Spleen (tissue), 11 donors: ENCODE data around the gene DNAI7. TPM values are rescaled to one million over a fixed set of nuclear protein-coding genes. Genes with fewer than 3 reads are reported as not detected.

ENCODE experiments used
- DNase-seq: peaks from one replicate; pipeline ENCODE4 v3.0.0-alpha.2; 2020
- H3K27ac ChIP-seq, 8 donors: fragments of 200-600 bp; sonication (generic) in 7 of 8; 1 replicate in 4 of 8; 2 replicates in 4 of 8; pipeline versions ENCODE4 v1.5.0 to v1.8.0; 2016 to 2021; ENCODE audit warnings: inconsistent platforms in 4 of 8, mild to moderate bottlenecking in 4 of 8, moderate library complexity in 1 of 8
- H3K27me3 ChIP-seq, 7 donors: fragments of 200-600 bp; sonication (generic) in 6 of 7; replicated peaks in 1 of 7; 1 replicate in 4 of 7; 2 replicates in 3 of 7; pipeline versions ENCODE4 v1.5.0 to v1.8.0; 2016 to 2021; ENCODE audit warnings: inconsistent platforms in 3 of 7, mild to moderate bottlenecking in 1 of 7
- H3K36me3 ChIP-seq, 6 donors: fragments of 200-600 bp; sonication (generic) in 5 of 6; 1 replicate in 4 of 6; 2 replicates in 2 of 6; pipeline versions ENCODE4 v1.5.0 to v1.8.0; 2016 to 2021; ENCODE audit warnings: inconsistent platforms in 2 of 6
- H3K4me1 ChIP-seq, 6 donors: fragments of 200-600 bp; sonication (generic) in 5 of 6; 1 replicate in 3 of 6; 2 replicates in 3 of 6; pipeline versions ENCODE4 v1.5.0 to v1.8.0; 2016 to 2021; ENCODE audit warnings: inconsistent platforms in 3 of 6
- H3K4me3 ChIP-seq, 8 donors: fragments of 200-600 bp; sonication (generic) in 7 of 8; 1 replicate in 4 of 8; 2 replicates in 4 of 8; pipeline versions ENCODE4 v1.5.0 to v1.8.0; 2016 to 2021; ENCODE audit warnings: inconsistent platforms in 4 of 8, mild to moderate bottlenecking in 4 of 8, moderate library complexity in 2 of 8
- H3K9me3 ChIP-seq, 8 donors: fragments of 200-600 bp; sonication (generic) in 7 of 8; 1 replicate in 4 of 8; 2 replicates in 4 of 8; pipeline versions ENCODE4 v1.5.0 to v1.8.0; 2016 to 2021; ENCODE audit warnings: inconsistent platforms in 4 of 8
- POLR2A ChIP-seq, 3 donors: fragments of 450-650 bp; IDR thresholded peaks; one replicate each; pipeline ENCODE4 v1.5.1; 2017; ENCODE audit warnings: antibody characterized with exemption in 3 of 3, mild to moderate bottlenecking in 1 of 3
- POLR2AphosphoS5 ChIP-seq, 3 donors: sonication (generic); formaldehyde crosslinking; IDR thresholded peaks; one replicate each; pipeline ENCODE4 v1.5.1; 2017; ENCODE audit warnings: antibody characterized with exemption in 3 of 3
- WGBS, 5 donors: extraction: QIAGEN DNeasy Blood & Tissue Kit in 3 of 5; methylation state at CpG; one replicate each; pipeline versions ENCODE4 v1.1.5 to v1.1.7; 2013 to 2018; 5-methylcytosine and 5-hydroxymethylcytosine counted together
- intact Hi-C: fragments of 100-400 bp; cut with DNase I; formaldehyde crosslinking; loops from one replicate; pipeline ENCODE4 v1.15.0; 2023; ENCODE audit warnings: low total_unique reads
- polyA plus RNA-seq, 3 donors: library from polyadenylated mRNA; stranded (reverse); fragments of 200-250 nt; gene quantifications; one replicate each; pipeline ENCODE4 v1.2.1, GENCODE V29; 2013
- total RNA-seq, 7 donors: library from RNA; depleted of rRNA in 3 of 7; stranded (reverse); fragments of >200 nt in 3 of 7; fragmentation: NEBNext Ultra II Directional in 4 of 7; extraction: Animal tissue kit (Norgen Biotek cat#: 25700) in 4 of 7; gene quantifications; one replicate each; pipeline versions ENCODE4 v1.1.0 to v1.2.1, GENCODE V29; 2016 to 2021
- TF ChIP-seq, protein P1 (sequence below), 11 experiments: fragments of 200-600 bp in 7 of 11; fragments of 450-650 bp in 4 of 11; sonication (generic) in 4 of 11; IDR thresholded peaks in 8 of 11; conservative IDR thresholded peaks in 3 of 11; 1 replicate in 7 of 11; 2 replicates in 4 of 11; pipeline versions ENCODE4 v1.4.0 to v1.8.0; 2016 to 2021; ENCODE audit warnings: antibody characterized with exemption in 11 of 11, inconsistent platforms in 4 of 11, mild to moderate bottlenecking in 1 of 11
- donor health status: healthy with polysubstance abuse.
- donor health status: DM: no; HTN: no; CAD: no; lungs with moderate emphysema.
- donor health status: DM: no; HTN: no; CAD: no.
- donor health status: Bipolar disorder and iron deficiency.
- donor health status: healthy.
- donor health status: DM: no; HTN: no; CAD: no.
- donor health status: DM: yes; HTN: yes; CAD: no.

The DNAI7 gene
- total and polyA plus RNA-seq, 10 donors, result 0.03 to 0.28 (median 0.12) TPM; not detected in 6

DNA sequence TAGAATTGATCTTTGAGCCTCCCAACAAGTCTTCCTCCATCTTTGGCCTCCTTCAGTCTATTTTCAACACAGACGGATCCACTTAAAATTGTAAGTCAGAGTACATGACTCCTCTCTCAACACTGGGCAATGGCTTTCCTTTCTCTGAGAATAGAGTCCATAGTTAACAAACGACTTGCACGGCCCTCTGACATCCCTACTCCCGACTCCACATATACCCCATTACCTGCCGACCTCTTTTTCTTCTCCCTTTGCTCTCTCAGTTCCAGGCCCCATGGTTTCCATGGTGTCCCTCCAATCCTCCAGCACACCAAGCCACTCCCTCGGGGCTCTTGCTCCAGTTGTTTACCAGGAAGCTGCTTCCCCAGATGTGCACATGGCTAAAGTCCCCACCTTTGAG, 84.7 kb downstream of the DNAI7 start:
- TF ChIP-seq, protein P1, sequence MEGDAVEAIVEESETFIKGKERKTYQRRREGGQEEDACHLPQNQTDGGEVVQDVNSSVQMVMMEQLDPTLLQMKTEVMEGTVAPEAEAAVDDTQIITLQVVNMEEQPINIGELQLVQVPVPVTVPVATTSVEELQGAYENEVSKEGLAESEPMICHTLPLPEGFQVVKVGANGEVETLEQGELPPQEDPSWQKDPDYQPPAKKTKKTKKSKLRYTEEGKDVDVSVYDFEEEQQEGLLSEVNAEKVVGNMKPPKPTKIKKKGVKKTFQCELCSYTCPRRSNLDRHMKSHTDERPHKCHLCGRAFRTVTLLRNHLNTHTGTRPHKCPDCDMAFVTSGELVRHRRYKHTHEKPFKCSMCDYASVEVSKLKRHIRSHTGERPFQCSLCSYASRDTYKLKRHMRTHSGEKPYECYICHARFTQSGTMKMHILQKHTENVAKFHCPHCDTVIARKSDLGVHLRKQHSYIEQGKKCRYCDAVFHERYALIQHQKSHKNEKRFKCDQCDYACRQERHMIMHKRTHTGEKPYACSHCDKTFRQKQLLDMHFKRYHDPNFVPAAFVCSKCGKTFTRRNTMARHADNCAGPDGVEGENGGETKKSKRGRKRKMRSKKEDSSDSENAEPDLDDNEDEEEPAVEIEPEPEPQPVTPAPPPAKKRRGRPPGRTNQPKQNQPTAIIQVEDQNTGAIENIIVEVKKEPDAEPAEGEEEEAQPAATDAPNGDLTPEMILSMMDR (IDR thresholded peaks at IDR 0.05 in 8 of 11, conservative IDR thresholded peaks at IDR 0.05 in 3 of 11), result no peak
- no peak for TF ChIP-seq POLR2A (IDR thresholded peaks at IDR 0.05)
- no peak for TF ChIP-seq POLR2AphosphoS5 (IDR thresholded peaks at IDR 0.05)
- 86 to 92% (median 89%) methylated on average over 6 of the region's 6 CpGs for WGBS, 5 donors
- Histone ChIP-seq H3K27me3 (no peaks in the 10 kb centered on the region), H3K4me3 (no peak overlapping the region), H3K9me3 (no peaks in the 10 kb centered on the region), H3K36me3 (peaks cover 0 to 50% (median 31%) of the 10 kb centered on the region in 6 donors), H3K4me1 (peaks cover 0 to 6% (median 0%) of the 10 kb centered on the region in 6 donors), H3K27ac (no peak overlapping the region)
- intact Hi-C loops, result no loop called here
- DNase-seq, result no peak

DNA sequence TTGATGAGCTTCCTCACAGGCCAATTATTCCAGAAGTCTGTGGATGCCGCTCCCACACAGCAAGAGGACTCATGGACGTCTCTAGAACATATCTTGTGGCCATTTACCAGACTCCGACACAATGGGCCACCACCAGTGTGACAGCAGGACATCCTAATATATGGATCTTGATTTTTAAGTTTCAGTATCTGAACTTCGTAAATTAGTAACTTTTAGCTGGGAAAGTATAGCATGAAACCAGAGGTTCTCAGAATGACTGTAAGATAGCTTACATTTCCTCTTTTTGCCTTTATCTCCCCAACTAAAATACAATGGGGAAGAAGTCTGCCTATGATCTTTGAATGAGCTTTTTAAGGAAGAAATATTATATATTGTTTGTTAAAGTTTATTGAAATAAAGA, 87.0 kb downstream of the DNAI7 start:
- peaks cover 0 to 6% (median 0%) of the 10 kb centered on the region in 6 donors for H3K4me1 ChIP-seq
- WGBS, 5 donors, result 65 to 80% (median 75%) methylated on average over 4 of the region's 4 CpGs
- peak overlapping the region in 3 of 8 donors; percentile 8 to 22 (median 12) for H3K27ac ChIP-seq
- intact Hi-C loops, result no loop called here
- no peak for TF ChIP-seq POLR2AphosphoS5 (IDR thresholded peaks at IDR 0.05)
- TF ChIP-seq, protein P1 (IDR thresholded peaks at IDR 0.05 in 8 of 11, conservative IDR thresholded peaks at IDR 0.05 in 3 of 11), result no peak
- no peak for TF ChIP-seq POLR2A (IDR thresholded peaks at IDR 0.05)
- H3K9me3 ChIP-seq, result no peaks in the 10 kb centered on the region
- H3K4me3 ChIP-seq, result no peak overlapping the region
- no peak for DNase-seq
- no peaks in the 10 kb centered on the region for H3K27me3 ChIP-seq
- peaks cover 0 to 74% (median 45%) of the 10 kb centered on the region in 6 donors for H3K36me3 ChIP-seq

DNA sequence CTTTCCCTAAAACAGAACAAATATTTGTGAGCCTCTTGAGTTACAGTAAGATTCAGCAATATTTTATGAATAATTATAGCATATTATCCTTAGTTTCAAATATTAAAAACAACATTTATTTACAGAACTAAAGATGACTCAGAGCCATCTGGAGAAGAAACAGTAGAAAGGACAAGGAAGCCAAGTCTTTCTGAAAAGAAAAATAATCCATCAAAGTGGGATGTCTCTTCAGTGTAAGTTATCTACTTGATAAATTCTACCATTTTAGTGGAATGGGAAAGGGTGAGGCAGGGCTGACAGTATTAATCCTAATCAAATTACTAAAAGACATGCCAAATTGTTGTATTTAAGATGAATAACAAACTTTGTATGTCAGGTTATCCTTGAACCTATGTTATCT, 88.1 kb downstream of the DNAI7 start:
- DNase-seq, result no peak
- Histone ChIP-seq H3K36me3 (peaks cover 0 to 85% (median 53%) of the 10 kb centered on the region in 6 donors), H3K4me3 (no peak overlapping the region), H3K9me3 (no peaks in the 10 kb centered on the region), H3K27me3 (no peaks in the 10 kb centered on the region), H3K27ac (no peak overlapping the region), H3K4me1 (peaks cover 0 to 6% (median 0%) of the 10 kb centered on the region in 6 donors)
- TF ChIP-seq POLR2A (IDR thresholded peaks at IDR 0.05), result no peak
- TF ChIP-seq, protein P1 (IDR thresholded peaks at IDR 0.05 in 8 of 11, conservative IDR thresholded peaks at IDR 0.05 in 3 of 11), result no peak
- TF ChIP-seq POLR2AphosphoS5 (IDR thresholded peaks at IDR 0.05), result no peak
- intact Hi-C loops, result no loop called here

DNA sequence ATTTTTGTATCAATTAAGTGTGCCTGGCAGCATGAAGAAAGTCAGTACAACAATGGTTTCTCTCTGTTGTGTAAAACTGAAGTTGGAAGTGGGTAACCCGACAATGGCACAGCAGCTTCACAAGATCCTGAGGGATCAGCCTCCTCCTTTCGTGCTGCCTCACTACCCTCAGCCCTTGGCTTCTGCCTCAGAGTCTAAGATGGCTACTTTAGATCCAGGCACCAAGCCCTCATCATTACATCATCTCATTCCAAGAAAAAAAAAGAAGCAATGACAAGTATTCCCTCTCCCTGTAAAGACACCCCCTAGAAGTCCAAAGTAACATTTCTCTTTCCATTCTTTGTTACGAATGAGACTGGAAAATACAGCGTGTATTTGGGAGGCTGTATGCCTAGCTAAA, 92.6 kb downstream of the DNAI7 start:
- H3K9me3 ChIP-seq, result no peaks in the 10 kb centered on the region
- no peaks in the 10 kb centered on the region for H3K27me3 ChIP-seq
- no peak for TF ChIP-seq POLR2AphosphoS5 (IDR thresholded peaks at IDR 0.05)
- TF ChIP-seq POLR2A (IDR thresholded peaks at IDR 0.05), result no peak
- TF ChIP-seq, protein P1 (IDR thresholded peaks at IDR 0.05 in 8 of 11, conservative IDR thresholded peaks at IDR 0.05 in 3 of 11), result no peak
- H3K4me3 ChIP-seq, result no peak overlapping the region
- peaks cover 0 to 11% (median 3%) of the 10 kb centered on the region in 6 donors for H3K4me1 ChIP-seq
- H3K36me3 ChIP-seq, result peaks cover 0 to 97% (median 57%) of the 10 kb centered on the region in 6 donors
- 67 to 94% (median 91%) methylated on average over 4 of the region's 4 CpGs for WGBS, 5 donors
- intact Hi-C loops, result no loop called here
- H3K27ac ChIP-seq, result no peak overlapping the region
- DNase-seq, result no peak
